NOMO-1 treated with DMSO at 0.1 percent for 48 hours (cell line): Measurements from ENCODE around the gene ABHD8.

Experiments
- DNase-seq: peaks from one replicate; lab custom pipeline; 2025; ENCODE audit not compliant: unreplicated experiment; lab: John Stamatoyannopoulos, UW

Gene ABHD8, protein sequence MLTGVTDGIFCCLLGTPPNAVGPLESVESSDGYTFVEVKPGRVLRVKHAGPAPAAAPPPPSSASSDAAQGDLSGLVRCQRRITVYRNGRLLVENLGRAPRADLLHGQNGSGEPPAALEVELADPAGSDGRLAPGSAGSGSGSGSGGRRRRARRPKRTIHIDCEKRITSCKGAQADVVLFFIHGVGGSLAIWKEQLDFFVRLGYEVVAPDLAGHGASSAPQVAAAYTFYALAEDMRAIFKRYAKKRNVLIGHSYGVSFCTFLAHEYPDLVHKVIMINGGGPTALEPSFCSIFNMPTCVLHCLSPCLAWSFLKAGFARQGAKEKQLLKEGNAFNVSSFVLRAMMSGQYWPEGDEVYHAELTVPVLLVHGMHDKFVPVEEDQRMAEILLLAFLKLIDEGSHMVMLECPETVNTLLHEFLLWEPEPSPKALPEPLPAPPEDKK

GRCh38 chr19:17303167-17303939, at the start of gene ABHD8:
TSS of gene ABHD8 (minus strand) at chr19:17303425. CDS start at chr19:17301616, 1,809 bp downstream.
- peak; percentile 89 for DNase-seq

GRCh38 chr19:17352608-17353280, 49.5 kb upstream of the ABHD8 start:
- DNase-seq, result no peak

DNA sequence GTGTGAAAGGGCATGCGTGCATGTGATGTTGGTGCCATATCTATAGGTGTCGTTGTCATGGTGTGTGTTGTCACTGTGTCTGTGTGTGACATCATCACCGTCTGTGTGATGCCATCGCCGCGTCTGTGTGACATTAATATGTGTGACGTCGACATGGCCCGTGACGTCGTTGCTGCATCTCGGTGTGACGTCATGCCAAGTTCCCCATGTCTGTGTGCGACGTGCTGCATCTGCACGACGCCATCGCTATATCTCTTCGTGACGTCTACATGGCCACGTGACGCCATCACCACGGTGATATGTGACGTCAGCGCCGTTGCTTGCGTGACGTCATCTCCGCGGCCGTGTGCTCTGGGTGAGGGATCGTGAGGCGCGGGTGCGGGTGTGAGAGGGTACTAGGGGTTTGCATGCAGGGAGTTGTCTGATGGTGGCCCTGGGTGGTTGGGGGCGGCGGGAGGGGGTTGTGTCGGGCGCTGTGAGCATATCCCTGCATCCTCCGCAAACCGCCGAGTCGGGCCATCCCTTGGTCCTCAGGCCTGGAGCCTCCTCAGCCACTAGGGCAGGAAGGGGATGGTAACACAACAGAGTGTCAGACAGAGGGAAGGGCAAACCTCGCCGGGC, 48.7 kb upstream of the ABHD8 start:
- no peak for DNase-seq

- DNase-seq, result no peak
Measured at GRCh38 chr19:17348700-17349099, 45.5 kb upstream of the ABHD8 start.

DNA sequence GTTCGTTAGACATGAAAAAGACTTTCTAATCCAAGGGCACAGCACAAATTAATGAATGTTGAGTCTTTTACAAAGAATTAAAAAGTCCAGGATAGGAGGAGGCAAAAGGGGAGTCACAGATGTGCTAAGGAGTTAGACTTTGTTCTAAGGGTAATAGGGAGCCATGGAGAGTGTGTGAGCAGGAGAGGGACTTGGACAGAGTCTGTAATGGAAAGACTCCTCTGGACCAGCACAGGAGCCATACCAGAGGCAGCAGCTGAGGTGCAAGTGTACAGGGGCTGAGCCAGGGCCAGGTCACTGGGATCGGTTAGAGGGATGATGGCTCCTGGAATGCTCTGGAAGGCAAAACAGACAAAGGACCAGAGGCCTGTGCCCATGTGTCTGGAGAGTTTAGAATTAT, 44.7 kb upstream of the ABHD8 start:
- no peak for DNase-seq

DNA sequence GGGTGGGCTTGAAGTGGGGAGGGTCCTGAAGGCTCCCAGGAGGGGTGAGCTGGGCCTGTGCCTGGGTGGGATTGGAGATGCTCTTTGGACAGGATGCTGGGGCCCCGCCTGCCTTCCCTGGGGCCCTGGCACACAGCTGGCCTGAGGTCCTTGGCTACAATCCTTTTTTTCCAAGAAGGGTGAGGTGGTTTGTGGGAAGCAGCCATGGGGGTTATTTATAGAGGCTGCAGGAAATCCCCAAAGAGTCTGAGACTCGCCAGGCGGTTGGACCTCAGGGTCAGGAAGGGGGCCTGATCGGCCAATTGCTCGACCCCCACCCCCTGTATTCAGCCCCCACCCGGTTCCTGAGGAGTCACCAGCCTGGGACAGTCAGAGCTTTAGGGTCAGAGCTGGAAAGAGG, 44.1 kb upstream of the ABHD8 start:
- DNase-seq, result no peak

DNA sequence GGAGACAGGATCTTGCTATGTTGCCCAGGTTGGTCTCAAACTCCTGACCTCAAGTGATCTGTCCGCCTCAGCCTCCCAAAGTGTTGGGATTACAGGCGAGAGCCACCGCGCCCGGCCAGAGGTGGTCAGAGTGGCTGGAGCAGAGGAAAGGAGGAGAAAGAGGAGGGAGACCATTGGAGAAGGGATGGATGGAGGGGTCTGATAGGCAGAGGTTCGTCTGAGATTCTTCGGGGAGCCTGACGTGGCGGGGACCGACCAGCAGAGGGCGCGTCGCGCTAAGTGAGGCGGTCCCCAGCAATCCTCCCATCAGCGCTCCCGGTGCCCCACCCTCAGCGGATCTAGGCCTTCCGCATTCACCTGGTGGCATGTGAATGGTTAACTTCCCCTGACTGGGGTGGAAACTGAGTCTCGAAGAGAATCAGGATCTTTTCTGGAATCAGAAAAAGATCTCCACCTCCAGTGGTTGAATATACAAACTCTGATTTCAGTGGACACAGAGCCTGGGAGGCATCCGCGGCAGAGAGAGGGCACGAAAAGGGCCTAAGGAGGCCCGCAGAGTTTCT, 43.0 kb upstream of the ABHD8 start:
- peak; percentile 56 for DNase-seq

DNA sequence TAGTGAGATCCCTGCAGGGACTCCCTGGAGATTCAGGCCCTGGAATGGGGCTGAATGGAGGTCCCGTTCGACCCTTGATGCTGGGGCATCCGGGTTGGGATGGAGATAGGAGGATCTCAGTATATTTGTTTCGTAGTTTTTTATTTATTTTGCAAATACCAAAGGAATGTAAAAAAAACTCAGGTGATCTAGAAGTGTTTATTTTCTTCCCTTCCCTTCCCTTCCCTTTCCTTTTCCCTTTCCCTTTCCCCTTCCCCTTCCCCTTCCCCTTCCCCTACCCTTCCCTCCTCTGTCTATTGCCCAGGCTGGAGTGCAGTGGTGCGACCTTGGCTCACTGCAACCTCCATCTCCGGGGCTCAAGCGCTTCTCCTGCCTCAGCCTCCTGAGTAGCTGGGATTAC, 38.6 kb upstream of the ABHD8 start:
- DNase-seq, result no peak

DNA sequence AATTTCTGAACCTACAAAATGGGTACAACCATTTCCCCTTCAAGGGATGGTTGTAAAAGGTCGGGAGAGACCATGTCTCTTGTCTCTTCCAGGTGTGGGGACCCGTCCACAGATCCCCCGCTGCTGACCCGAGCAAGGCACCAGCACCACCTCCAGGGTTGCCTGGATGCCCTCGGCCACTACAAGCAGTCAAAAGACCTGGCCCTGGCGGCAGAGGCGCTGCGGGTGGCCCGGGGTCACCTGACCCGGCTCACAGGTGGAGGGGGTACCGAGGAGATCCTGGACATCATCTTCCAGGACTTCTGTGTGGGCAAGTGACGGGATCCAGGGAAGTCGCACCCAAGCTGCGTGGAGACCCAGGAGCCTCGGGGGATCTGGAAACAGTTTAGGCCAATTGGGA, 38.2 kb upstream of the ABHD8 start:
- no peak for DNase-seq

- DNase-seq, result no peak
Measured at GRCh38 chr19:17340871-17341357, 37.7 kb upstream of the ABHD8 start.

GRCh38 chr19:17340302-17340870, 37.2 kb upstream of the ABHD8 start:
- DNase-seq, result no peak

DNA sequence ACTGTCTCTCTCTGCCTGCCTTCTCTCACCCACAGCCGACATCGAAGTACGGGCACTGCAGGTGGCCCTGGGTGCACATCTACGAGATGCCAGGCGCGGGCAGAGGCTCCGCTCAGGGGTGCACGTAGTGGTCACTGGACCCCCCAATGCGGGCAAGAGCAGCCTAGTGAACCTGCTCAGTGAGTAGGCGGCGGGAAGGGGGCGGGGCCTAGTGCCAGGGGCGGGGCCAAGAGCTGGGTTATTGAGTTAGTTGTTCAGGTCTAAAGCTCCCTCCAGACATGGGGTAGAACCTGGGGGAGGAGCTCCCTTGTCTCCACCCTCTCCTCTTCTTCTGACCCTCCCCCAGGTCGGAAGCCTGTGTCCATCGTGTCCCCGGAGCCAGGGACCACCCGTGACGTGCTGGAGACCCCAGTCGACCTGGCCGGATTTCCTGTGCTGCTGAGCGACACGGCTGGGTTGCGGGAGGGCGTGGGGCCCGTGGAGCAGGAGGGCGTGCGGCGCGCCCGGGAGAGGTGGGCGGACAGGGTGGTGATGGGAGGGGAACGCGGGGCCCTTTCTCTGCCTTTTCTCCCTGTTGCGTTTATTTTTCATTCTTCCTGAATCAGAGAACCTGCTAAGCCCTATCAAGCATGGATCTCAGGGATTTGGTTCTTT, 36.0 kb upstream of the ABHD8 start:
- DNase-seq, result no peak

DNA sequence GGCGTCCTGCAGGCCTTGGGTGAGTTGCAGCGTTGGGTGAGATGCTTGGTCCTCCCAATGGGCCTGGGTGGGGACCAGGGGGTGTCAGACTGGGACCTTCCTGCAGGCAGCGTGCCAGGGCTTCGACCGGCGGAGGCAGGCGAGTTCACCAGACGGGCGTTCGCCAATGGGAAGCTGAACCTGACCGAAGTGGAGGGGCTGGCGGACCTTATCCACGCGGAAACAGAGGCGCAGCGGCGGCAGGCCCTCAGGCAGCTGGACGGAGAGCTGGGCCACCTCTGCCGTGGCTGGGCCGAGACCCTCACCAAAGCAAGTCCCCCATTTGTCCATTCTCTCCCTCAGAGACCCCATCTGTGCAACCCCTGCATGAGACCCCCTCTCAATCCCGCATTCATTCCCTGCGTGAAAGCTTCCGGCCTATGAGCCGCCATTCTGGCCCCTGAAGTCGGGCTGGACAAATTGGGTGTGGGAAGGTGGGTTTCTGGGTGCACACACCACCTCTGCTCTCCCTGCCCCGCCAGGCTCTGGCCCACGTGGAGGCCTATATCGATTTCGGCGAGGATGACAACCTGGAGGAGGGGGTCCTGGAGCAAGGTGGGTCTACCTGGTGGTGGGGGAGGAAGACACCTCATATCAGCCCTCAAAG, 35.3 kb upstream of the ABHD8 start:
- no peak for DNase-seq

- peak; percentile 14 for DNase-seq
Measured at GRCh38 chr19:17337675-17338432, 34.6 kb upstream of the ABHD8 start.

DNA sequence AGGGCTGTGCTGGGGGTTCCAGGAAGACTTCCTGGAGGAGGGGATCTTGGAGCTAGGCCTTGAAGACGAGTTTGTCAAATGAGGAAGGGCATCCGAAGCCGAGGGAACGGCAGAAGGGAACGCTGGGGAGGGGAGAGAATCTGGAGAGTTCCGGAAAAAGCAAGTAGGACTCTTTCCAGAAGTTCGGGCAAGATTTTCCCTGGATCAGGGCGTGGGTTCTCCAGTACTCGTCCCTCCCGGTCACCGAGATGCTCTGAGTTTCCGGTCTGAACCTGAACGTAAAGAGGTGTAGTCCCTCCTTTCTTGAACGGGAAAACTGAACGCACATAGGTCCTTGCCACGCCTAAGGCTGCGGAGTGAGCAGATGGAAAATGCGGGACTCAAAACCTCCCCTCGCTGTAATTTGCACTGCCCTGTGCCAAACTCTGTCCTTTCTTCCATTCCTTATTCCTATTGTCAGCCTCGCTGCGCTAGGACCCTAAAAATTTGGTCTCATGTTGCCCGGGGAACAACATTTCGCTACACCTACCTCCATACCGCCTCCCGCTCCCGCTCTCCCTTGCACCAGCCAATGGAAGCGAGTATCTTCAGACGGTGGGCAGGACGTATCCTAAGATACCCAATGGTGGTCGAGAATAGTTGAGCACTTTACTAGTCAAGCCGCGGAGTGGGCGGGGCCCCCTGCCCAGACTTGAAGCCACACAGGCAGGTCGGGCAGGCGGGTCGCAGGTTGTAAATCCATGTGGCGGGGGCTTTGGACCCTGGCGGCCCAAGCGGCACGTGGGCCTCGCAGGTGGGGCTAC, 33.8 kb upstream of the ABHD8 start, which contains the start of gene GTPBP3:
TSS of gene GTPBP3 (plus strand) at position 682 of the 803 bp plus-strand sequence. CDS start at position 741, 59 bp downstream.
- peak; percentile 99 for DNase-seq

DNA sequence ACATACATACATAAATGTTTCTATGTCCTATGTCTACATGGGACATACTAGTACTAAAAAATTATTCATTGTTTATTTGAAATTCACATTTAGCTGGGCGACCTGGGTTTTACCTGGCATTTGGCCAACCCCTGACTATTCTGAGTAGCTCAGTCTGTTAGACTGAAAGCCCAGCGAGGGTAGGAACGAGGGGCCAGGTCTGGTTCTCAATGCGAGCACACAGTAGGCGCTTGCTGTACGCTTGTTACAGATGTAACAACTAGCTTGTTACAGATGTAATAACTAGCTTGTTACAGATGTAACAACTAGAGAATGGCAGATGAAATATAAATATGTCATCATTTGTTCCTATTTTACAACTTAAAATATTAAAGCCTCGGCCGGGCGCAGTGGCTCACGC, 32.4 kb upstream of the ABHD8 start:
- no peak for DNase-seq
